SK-N-SH (cell line): ENCODE data around the gene PF4V1. TPM values are rescaled to one million over a fixed set of nuclear protein-coding genes. Genes with fewer than 3 reads are reported as not detected.

Experiments used
- CTCF ChIA-PET: fragments of 300-600, 350-600 bp; formaldehyde crosslinking; extraction: SDS; loops from one replicate; lab custom pipeline; 2021; lab: Yijun Ruan, JAX
- POLR2A ChIA-PET: fragments of 350-600 bp; sonication (Branson Sonifier 250); formaldehyde crosslinking; extraction: SDS; loops from one replicate; lab custom pipeline; 2020; ENCODE audit warnings: antibody characterized with exemption, inconsistent platforms; lab: Yijun Ruan, JAX
- DNase-seq: peaks from one replicate; pipeline ENCODE4 v3.0.0; 2012
- H2AFZ ChIP-seq: fragments of 200-600 bp; sonication (generic); 2 replicates; pipeline ENCODE4 v1.8.1; 2016; ENCODE audit warnings: antibody characterized with exemption, mild to moderate bottlenecking, low read depth
- H3F3A ChIP-seq: fragments of 200-600 bp; sonication (generic); replicated peaks from 2 replicates; pipeline ENCODE3; 2016; ENCODE audit warnings: antibody characterized with exemption, mild to moderate bottlenecking; ENCODE audit not compliant: insufficient read depth
- H3K27ac ChIP-seq, 2 experiments: fragments of 200-500 bp in 1 of 2; fragments of 200-600 bp in 1 of 2; sonication (Bioruptor generic) in 1 of 2; sonication (generic), shearing (Covaris generic) in 1 of 2; 2 replicates each; pipeline versions ENCODE4 v1.5.1 to v1.6.1; 2014 to 2016; ENCODE audit warnings: low read depth in 2 of 2, inconsistent platforms in 1 of 2, low read length in 1 of 2, mild to moderate bottlenecking in 1 of 2, mixed read lengths in 1 of 2
- H3K27me3 ChIP-seq: fragments of 200-600 bp; sonication (generic), shearing (Covaris generic); 2 replicates; pipeline ENCODE4 v1.6.1; 2016; ENCODE audit warnings: mixed run types; ENCODE audit not compliant: insufficient read depth
- H3K36me3 ChIP-seq, 2 experiments: fragments of 200-500 bp in 1 of 2; fragments of 200-600 bp in 1 of 2; sonication (Bioruptor generic) in 1 of 2; sonication (generic) in 1 of 2; replicated peaks in 1 of 2; 2 replicates each; pipeline versions ENCODE3 to v1.5.1; 2014 to 2016; ENCODE audit warnings: low read length in 1 of 2, mild to moderate bottlenecking in 1 of 2; ENCODE audit not compliant: insufficient read depth in 2 of 2, control insufficient read depth in 1 of 2
- H3K4me1 ChIP-seq, 2 experiments: fragments of 200-500 bp in 1 of 2; fragments of 200-600 bp in 1 of 2; sonication (Bioruptor generic) in 1 of 2; sonication (generic), shearing (Covaris generic) in 1 of 2; 2 replicates each; pipeline versions ENCODE4 v1.5.1 to v1.6.1; 2014 to 2016; ENCODE audit warnings: low read depth in 1 of 2, low read length in 1 of 2, mixed run types in 1 of 2; ENCODE audit not compliant: insufficient read depth in 2 of 2, control insufficient read depth in 1 of 2
- H3K4me2 ChIP-seq: fragments of 200-600 bp; sonication (generic), shearing (Covaris generic); 2 replicates; pipeline ENCODE4 v1.6.1; 2017; ENCODE audit warnings: mixed run types
- H3K4me3 ChIP-seq, 2 experiments: fragments of 200-500 bp in 1 of 2; fragments of 200-600 bp in 1 of 2; sonication (Bioruptor generic) in 1 of 2; sonication (generic), shearing (Covaris generic) in 1 of 2; 2 replicates each; pipeline versions ENCODE4 v1.5.1 to v1.8.1; 2014 to 2016; ENCODE audit warnings: low read depth in 2 of 2, inconsistent platforms in 1 of 2, low read length in 1 of 2, mild to moderate bottlenecking in 1 of 2, mixed read lengths in 1 of 2, moderate library complexity in 1 of 2
- H3K79me2 ChIP-seq: fragments of 200-600 bp; sonication (generic); 2 replicates; pipeline ENCODE4 v1.8.1; 2017; ENCODE audit warnings: mild to moderate bottlenecking; ENCODE audit not compliant: insufficient read depth
- H3K9ac ChIP-seq: fragments of 200-600 bp; sonication (generic); 2 replicates; pipeline ENCODE4 v1.6.1; 2017; ENCODE audit warnings: mixed run types
- H3K9me2 ChIP-seq: fragments of 200-600 bp; sonication (generic); 2 replicates; pipeline ENCODE4 v1.6.1; 2017; ENCODE audit warnings: mixed run types
- H3K9me3 ChIP-seq: fragments of 200-600 bp; sonication (generic); 2 replicates; pipeline ENCODE4 v1.6.1; 2017; ENCODE audit warnings: mixed run types, mild to moderate bottlenecking, moderate library complexity
- H4K20me1 ChIP-seq: fragments of 200-600 bp; sonication (generic); 2 replicates; pipeline ENCODE4 v1.6.1; 2017; ENCODE audit warnings: mild to moderate bottlenecking, mixed run types; ENCODE audit not compliant: insufficient read depth
- CTCF ChIP-seq: fragments of 200-600 bp; sonication (generic); IDR thresholded peaks from 2 replicates; pipeline ENCODE4 v1.6.1; 2017; ENCODE audit warnings: antibody characterized with exemption, mild to moderate bottlenecking, moderate library complexity
- ELF1 ChIP-seq: IDR thresholded peaks from 2 replicates; pipeline ENCODE4 v1.4.0; 2012
- EZH2phosphoT487 ChIP-seq: fragments of 200-600 bp; sonication (generic); IDR thresholded peaks from 2 replicates; pipeline ENCODE4 v1.6.1; 2017; ENCODE audit warnings: low read depth, mixed run types, mild to moderate bottlenecking, antibody characterized with exemption, moderate library complexity, borderline replicate concordance
- FOSL2 ChIP-seq: IDR thresholded peaks from 2 replicates; pipeline ENCODE4 v1.4.0; 2012; ENCODE audit warnings: low read depth, mild to moderate bottlenecking, moderate library complexity, borderline replicate concordance
- GATA2 ChIP-seq: sonication (generic); formaldehyde crosslinking; IDR thresholded peaks from 2 replicates; pipeline ENCODE4 v1.5.0; 2020; ENCODE audit warnings: mild to moderate bottlenecking, missing genetic modification reagents
- IRF3 ChIP-seq: fragments of 150-350 bp; IDR thresholded peaks from 2 replicates; pipeline ENCODE4 v1.6.1; 2016; ENCODE audit warnings: mild to moderate bottlenecking, low read depth, low read length
- JUND ChIP-seq: IDR thresholded peaks from 2 replicates; pipeline ENCODE4 v1.4.0; 2012
- MAX ChIP-seq: IDR thresholded peaks from 2 replicates; pipeline ENCODE4 v1.4.0; 2012; ENCODE audit warnings: low read depth
- NRF1 ChIP-seq: IDR thresholded peaks from 2 replicates; pipeline ENCODE4 v1.6.1; 2012; ENCODE audit warnings: low read depth, mild to moderate bottlenecking, low read length
- PBX3 ChIP-seq: IDR thresholded peaks from 2 replicates; pipeline ENCODE4; 2012
- RCOR1 ChIP-seq: fragments of 150-350 bp; IDR thresholded peaks from 2 replicates; pipeline ENCODE4 v1.6.1; 2017; ENCODE audit warnings: antibody characterized with exemption, low read length
- RXRA ChIP-seq: IDR thresholded peaks from 2 replicates; pipeline ENCODE4 v1.4.0; 2012; ENCODE audit warnings: low read depth, mild to moderate bottlenecking, borderline replicate concordance
- SIN3A ChIP-seq: IDR thresholded peaks from 2 replicates; pipeline ENCODE4 v1.6.1; 2012; ENCODE audit warnings: low read depth, mild to moderate bottlenecking, low read length, moderate library complexity, borderline replicate concordance
- SMC3 ChIP-seq: IDR thresholded peaks from 2 replicates; pipeline ENCODE4 v1.6.1; 2012; ENCODE audit warnings: low read depth, low read length, improper control_type of control experiment
- TAF1 ChIP-seq: IDR thresholded peaks from 2 replicates; pipeline ENCODE4 v1.6.1; 2012; ENCODE audit warnings: low read depth, mild to moderate bottlenecking, low read length, moderate library complexity, borderline replicate concordance
- YY1 ChIP-seq: IDR thresholded peaks from 2 replicates; pipeline ENCODE4 v1.4.0; 2012; ENCODE audit warnings: low read depth, mild to moderate bottlenecking
- WGBS: methylation state at CpG from one replicate; pipeline ENCODE4 v1.1.6; 2017; ENCODE audit warnings: low lambda C conversion rate; 5-methylcytosine and 5-hydroxymethylcytosine counted together
- polyA plus RNA-seq, 3 experiments: library from polyadenylated mRNA; depleted of rRNA; stranded (reverse); fragments of >200 nt; gene quantifications; 2 replicates each; pipeline ENCODE4 v1.2.3, GENCODE V29; 2012
- TF ChIP-seq, protein P1 (sequence below): IDR thresholded peaks from 2 replicates; pipeline ENCODE4 v1.4.0; 2012; ENCODE audit warnings: low read depth, borderline replicate concordance

Gene PF4V1
- polyA plus RNA-seq, 1 of the 3 experiments (the other 2 are of a cell fraction) = not detected

DNA sequence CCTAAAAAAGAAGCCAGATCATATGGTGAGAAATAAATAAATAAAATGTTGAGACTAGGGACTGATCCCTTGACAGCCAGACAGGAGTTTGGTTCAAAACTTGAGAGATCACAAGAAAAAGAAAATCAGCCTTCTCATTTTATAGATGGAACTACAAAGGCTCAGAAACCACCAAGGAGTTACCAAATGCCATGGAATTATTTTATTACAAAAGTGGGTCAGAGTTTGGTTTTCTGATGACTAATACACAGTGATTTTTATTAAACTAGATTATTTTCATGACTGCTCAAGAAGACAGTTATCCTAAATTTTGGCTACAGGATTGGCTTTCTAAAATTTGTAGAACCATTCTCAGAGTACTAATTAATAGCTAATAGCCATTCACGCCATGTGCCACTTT, 22.3 kb downstream of the PF4V1 start:
- no peaks in the 10 kb centered on the region for H3K79me2 ChIP-seq
- H3K4me1 ChIP-seq = no peaks in the 10 kb centered on the region
- H3K9me2 ChIP-seq = no peaks in the 10 kb centered on the region
- H4K20me1 ChIP-seq = no peaks in the 10 kb centered on the region
- DNase-seq = no peak
- no peaks in the 10 kb centered on the region for H3F3A ChIP-seq
- peaks cover 14% of the 10 kb centered on the region for H3K27me3 ChIP-seq
- H3K9ac ChIP-seq = no peak overlapping the region
- no peak overlapping the region for H3K4me3 ChIP-seq
- no peak overlapping the region for H3K4me2 ChIP-seq
- H3K27ac ChIP-seq = no peak overlapping the region
- POLR2A ChIA-PET = no interaction called here
- H3K9me3 ChIP-seq = no peaks in the 10 kb centered on the region
- CTCF ChIA-PET = no interaction called here
- WGBS = 11% methylated on average over 1 of the region's 1 CpG
- no peaks in the 10 kb centered on the region for H3K36me3 ChIP-seq
- H2AFZ ChIP-seq = no peak overlapping the region
- no peak for TF ChIP-seq CTCF
- TF ChIP-seq RCOR1 = no peak
- no peak for TF ChIP-seq RXRA
- TF ChIP-seq NRF1 = no peak
- no peak for TF ChIP-seq EZH2phosphoT487
- TF ChIP-seq JUND = no peak
- no peak for TF ChIP-seq PBX3
- TF ChIP-seq SMC3 = no peak
- no peak for TF ChIP-seq YY1
- TF ChIP-seq TAF1 = no peak
- TF ChIP-seq SIN3A = no peak
- TF ChIP-seq GATA2 = no peak
- no peak for TF ChIP-seq IRF3
- no peak for TF ChIP-seq MAX
- TF ChIP-seq ELF1 = no peak
- no peak for TF ChIP-seq FOSL2
- TF ChIP-seq, protein P1, sequence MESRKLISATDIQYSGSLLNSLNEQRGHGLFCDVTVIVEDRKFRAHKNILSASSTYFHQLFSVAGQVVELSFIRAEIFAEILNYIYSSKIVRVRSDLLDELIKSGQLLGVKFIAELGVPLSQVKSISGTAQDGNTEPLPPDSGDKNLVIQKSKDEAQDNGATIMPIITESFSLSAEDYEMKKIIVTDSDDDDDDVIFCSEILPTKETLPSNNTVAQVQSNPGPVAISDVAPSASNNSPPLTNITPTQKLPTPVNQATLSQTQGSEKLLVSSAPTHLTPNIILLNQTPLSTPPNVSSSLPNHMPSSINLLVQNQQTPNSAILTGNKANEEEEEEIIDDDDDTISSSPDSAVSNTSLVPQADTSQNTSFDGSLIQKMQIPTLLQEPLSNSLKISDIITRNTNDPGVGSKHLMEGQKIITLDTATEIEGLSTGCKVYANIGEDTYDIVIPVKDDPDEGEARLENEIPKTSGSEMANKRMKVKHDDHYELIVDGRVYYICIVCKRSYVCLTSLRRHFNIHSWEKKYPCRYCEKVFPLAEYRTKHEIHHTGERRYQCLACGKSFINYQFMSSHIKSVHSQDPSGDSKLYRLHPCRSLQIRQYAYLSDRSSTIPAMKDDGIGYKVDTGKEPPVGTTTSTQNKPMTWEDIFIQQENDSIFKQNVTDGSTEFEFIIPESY = no peak
